GM12892 (cell line): Measurements from ENCODE around the gene LAMA5.

ENCODE experiments used
- POLR2A ChIP-seq: IDR thresholded peaks from 2 replicates; pipeline ENCODE4 v1.6.1; 2011; ENCODE audit warnings: low read depth, low read length, control low read depth
- POLR2AphosphoS5 ChIP-seq: IDR thresholded peaks from 2 replicates; pipeline ENCODE4 v1.6.1; 2011; ENCODE audit warnings: low read depth, low read length, control low read depth

GRCh38 chr20:62286493-62287064, 80.5 kb downstream of the LAMA5 start:
- TF ChIP-seq POLR2A = no peak
- TF ChIP-seq POLR2AphosphoS5 = no peak
